Measurements from ENCODE around the gene VHLL. TPM values are rescaled to one million over a fixed set of nuclear protein-coding genes. Genes with fewer than 3 reads are reported as not detected.

Gene VHLL
- total and polyA plus RNA-seq, 10 of the 15 experiments (the other 5 are each of a cell fraction or from before 2014, with no cell fraction given): 0.23 TPM; not detected in 9

GRCh38 chr1:156281693-156282478 is 17.2 kb downstream of the VHLL start:
- Histone ChIP-seq H3K79me2 (ENCODE audit: control insufficient read depth, insufficient read depth, low read length) (peaks cover 52% of the 10 kb centered on the region), H3K9me3 (replicated peaks; ENCODE audit: control insufficient read depth, insufficient read depth, low read length) (no peaks in the 10 kb centered on the region), H3K27me3 (replicated peaks in 1 of 2; ENCODE audit: control insufficient read depth in 2 of 2, insufficient read depth in 2 of 2, low read length in 1 of 2) (no peaks in the 10 kb centered on the region), H3K4me3 (peak overlapping the region; percentile 94), H3K9ac (ENCODE audit: control insufficient read depth, insufficient read depth, low read length) (peak overlapping the region; percentile 89), H4K20me1 (ENCODE audit: control insufficient read depth, insufficient read depth) (no peaks in the 10 kb centered on the region), H3K4me2 (ENCODE audit: control insufficient read depth, insufficient read depth) (peak overlapping the region; percentile 74), H3K36me3 (ENCODE audit: control insufficient read depth in 2 of 2, insufficient read depth in 2 of 2, low read length in 1 of 2) (peaks cover 7 to 25% of the 10 kb centered on the region in 2 experiments), H3K27ac (ENCODE audit: control insufficient read depth, insufficient read depth) (peak overlapping the region; percentile 86), H3K4me1 (ENCODE audit: control insufficient read depth, insufficient read depth, low read length) (peaks cover 15% of the 10 kb centered on the region; the same call in 1 of the 2 replicates), H2AFZ (ENCODE audit: control insufficient read depth, low read depth, low read length) (peak overlapping the region; percentile 13)
- CTCF ChIA-PET: interaction anchor here (0.6 to 7.1 kb wide), 22 partner anchors 9 to 399 kb away, joined by 3 to 58 read pairs (median 4); partner anchors contain the start of genes CCT3, GLMP, SLC25A44 and TSACC
- in situ Hi-C loops (cut with MboI) (no loop called here), intact Hi-C loops (cut with micrococcal nuclease; ENCODE audit: unreplicated experiment) (loop anchor here (10.0 kb wide), 1 partner anchor 187 kb away; no protein-coding TSS in a partner anchor)
- BruUV-seq (replicated peaks): TSS peak; percentile 70
- peak; percentile 48; the same call in 1 of the 2 replicates for TF ChIP-seq MTA2 (IDR thresholded peaks at IDR 0.05; ENCODE audit: low read depth)
- TF ChIP-seq SMARCA5 (IDR thresholded peaks at IDR 0.05): 0 out of 2 replicates have a peak, but pooled peaks have one; percentile 50
- TF ChIP-seq RAD21 (IDR thresholded peaks at IDR 0.05; ENCODE audit: insufficient read depth, low read depth, low read length): no peak
- peak; percentile 10; the same call in 1 of the 2 replicates for TF ChIP-seq MLLT1 (IDR thresholded peaks at IDR 0.05)
- no peak for TF ChIP-seq CREM (IDR thresholded peaks at IDR 0.05; ENCODE audit: low read depth)
- TF ChIP-seq GABPA (IDR thresholded peaks at IDR 0.05; ENCODE audit: low read depth): no peak
- TF ChIP-seq JUNB (IDR thresholded peaks at IDR 0.05): no peak
- TF ChIP-seq NR2F1 (conservative IDR thresholded peaks at IDR 0.05): 0 out of 2 replicates have a peak, but pooled peaks have one; percentile 13
- peak; percentile 16; the same call in 1 of the 2 replicates for TF ChIP-seq TAF1 (IDR thresholded peaks at IDR 0.05; ENCODE audit: borderline replicate concordance, low read depth, low read length)
- TF ChIP-seq BCL3 (IDR thresholded peaks at IDR 0.05; ENCODE audit: borderline replicate concordance, insufficient read depth, low read depth, low read length, poor library complexity, severe bottlenecking): no peak
- TF ChIP-seq SIN3A (IDR thresholded peaks at IDR 0.05; ENCODE audit: low read depth, low read length): no peak
- peak; percentile 43 for TF ChIP-seq NBN (IDR thresholded peaks at IDR 0.05)
- TF ChIP-seq ATF3 (IDR thresholded peaks at IDR 0.05; ENCODE audit: borderline replicate concordance, extremely low read depth, low read depth, low read length): no peak
- TF ChIP-seq IKZF1 (conservative IDR thresholded peaks at IDR 0.05): peak; percentile 62
- 0 out of 2 replicates have a peak, but pooled peaks have one; percentile 7 for TF ChIP-seq NR2C1 (IDR thresholded peaks at IDR 0.05)
- peak; percentile 51; the same call in 1 of the 2 replicates for TF ChIP-seq HDGF (IDR thresholded peaks at IDR 0.05)
- TF ChIP-seq EGR1 (IDR thresholded peaks at IDR 0.05; ENCODE audit: borderline replicate concordance in 1 of 2, low read depth in 2 of 2, low read length in 2 of 2): peak in 1 of 2 experiments; percentile 81; a peak in 2 of 3 replicates
- TF ChIP-seq BHLHE40 (IDR thresholded peaks at IDR 0.05; ENCODE audit: borderline replicate concordance in 1 of 2, low read depth in 2 of 2, low read length in 1 of 2): 0 out of 4 replicates have a peak, but pooled peaks of 1 of the 2 experiments have one; percentile 4
- peak; percentile 18 to 35; a peak in 3 of 4 replicates for TF ChIP-seq IKZF2 (IDR thresholded peaks at IDR 0.05)
- TF ChIP-seq POLR2A (IDR thresholded peaks at IDR 0.05; ENCODE audit: low read depth, low read length): peak; percentile 19; the same call in 1 of the 2 replicates
- no peak for TF ChIP-seq POLR2AphosphoS2 (IDR thresholded peaks at IDR 0.05; ENCODE audit: low read depth, low read length)
- SMC1A ChIA-PET (ENCODE audit: uncharacterized antibody, unreplicated experiment): interaction anchor here (0.5 to 4.7 kb wide), 25 partner anchors 8 to 421 kb away, joined by 3 to 39 read pairs (median 4); partner anchors contain the start of gene PMF1
- under 1% methylated on average over 19 of the region's 22 CpGs for WGBS (ENCODE audit: insufficient coverage, insufficient replicate concordance, low lambda C conversion rate, missing lambda C conversion rate)
- POLR2A ChIA-PET: interaction anchor here (0.6 to 2.8 kb wide), 16 partner anchors 9 to 424 kb away, joined by 3 to 13 read pairs (median 4); partner anchors contain the start of genes CCT3, PMF1, SLC25A44 and TSACC
- peak; percentile 11 for ATAC-seq
- FAIRE-seq: no peak
- RAD21 ChIA-PET (ENCODE audit: unreplicated experiment): interaction anchor here (1.0 to 2.6 kb wide), 12 partner anchors 37 to 175 kb away, joined by 3 to 16 read pairs (median 4); no protein-coding TSS in a partner anchor
- no peak for DNase-seq (ENCODE audit: low read depth, low spot score)

All from GM12878 (cell line).